ENCODE measurements around the gene PLEKHD1. TPM values are rescaled to one million over a fixed set of nuclear protein-coding genes. Genes with fewer than 3 reads are reported as not detected.

PLEKHD1 gene
- total RNA-seq, 1 donor from 2014 or later: 0.24 TPM

- ATAC-seq (ENCODE audit: low read depth): no peak
- POLR2A ChIA-PET: no interaction called here
- Mint-ChIP-seq H3K36me3 (ENCODE audit: low read depth) (no peaks in the 10 kb centered on the region), H3K27me3 (peaks cover 9% of the 10 kb centered on the region), H3K9me3 (no peaks in the 10 kb centered on the region), H3K4me3 (no peak overlapping the region), H3K4me1 (no peaks in the 10 kb centered on the region), H3K27ac (no peak overlapping the region)
- intact Hi-C loops (cut with micrococcal nuclease): no loop called here
- no peak for TF ChIP-seq CTCF (IDR thresholded peaks at IDR 0.05)
- CTCF ChIA-PET: no interaction called here
- DNase-seq: no peak
Measured at GRCh38 chr14:69529563-69529962, 45.0 kb downstream of the PLEKHD1 start.

- peaks cover 11% of the 10 kb centered on the region for H3K27me3 Mint-ChIP-seq
- ChIA-PET CTCF (no interaction called here), POLR2A (no interaction called here)
- ATAC-seq (ENCODE audit: low read depth) (no peak), DNase-seq (no peak)
- H3K27ac Mint-ChIP-seq: no peak overlapping the region
- no peak overlapping the region for H3K4me3 Mint-ChIP-seq
- H3K36me3 Mint-ChIP-seq (ENCODE audit: low read depth): no peaks in the 10 kb centered on the region
- H3K4me1 Mint-ChIP-seq: no peaks in the 10 kb centered on the region
- no peak for TF ChIP-seq CTCF (IDR thresholded peaks at IDR 0.05)
- intact Hi-C loops (cut with micrococcal nuclease): no loop called here
- H3K9me3 Mint-ChIP-seq: no peaks in the 10 kb centered on the region
Measured at GRCh38 chr14:69530095-69530494, 45.6 kb downstream of the PLEKHD1 start.

GRCh38 chr14:69531135-69531534 is 46.6 kb downstream of the PLEKHD1 start:
- Mint-ChIP-seq H3K27me3 (peaks cover 19% of the 10 kb centered on the region), H3K4me1 (no peaks in the 10 kb centered on the region), H3K27ac (no peak overlapping the region), H3K9me3 (no peaks in the 10 kb centered on the region), H3K36me3 (ENCODE audit: low read depth) (no peaks in the 10 kb centered on the region), H3K4me3 (no peak overlapping the region)
- intact Hi-C loops (cut with micrococcal nuclease): no loop called here
- CTCF ChIA-PET: no interaction called here
- POLR2A ChIA-PET: interaction anchor here (0.7 kb wide), 1 partner anchor 12 kb away, joined by 4 read pairs; no protein-coding TSS in a partner anchor
- TF ChIP-seq CTCF (IDR thresholded peaks at IDR 0.05): no peak
- ATAC-seq (ENCODE audit: low read depth): no peak
- DNase-seq: no peak

- CTCF ChIA-PET: no interaction called here
- Mint-ChIP-seq H3K9me3 (no peaks in the 10 kb centered on the region), H3K4me3 (no peak overlapping the region), H3K36me3 (ENCODE audit: low read depth) (no peaks in the 10 kb centered on the region), H3K4me1 (no peaks in the 10 kb centered on the region), H3K27ac (no peak overlapping the region), H3K27me3 (peaks cover 24% of the 10 kb centered on the region)
- TF ChIP-seq CTCF (IDR thresholded peaks at IDR 0.05): no peak
- intact Hi-C loops (cut with micrococcal nuclease): no loop called here
- POLR2A ChIA-PET: no interaction called here
- DNase-seq (no peak), ATAC-seq (ENCODE audit: low read depth) (no peak)
Measured at GRCh38 chr14:69532561-69533340, 48.2 kb downstream of the PLEKHD1 start.

- Mint-ChIP-seq H3K27ac (no peak overlapping the region), H3K27me3 (peaks cover 25% of the 10 kb centered on the region), H3K4me1 (no peaks in the 10 kb centered on the region), H3K36me3 (ENCODE audit: low read depth) (no peaks in the 10 kb centered on the region), H3K4me3 (no peak overlapping the region), H3K9me3 (no peaks in the 10 kb centered on the region)
- POLR2A ChIA-PET: no interaction called here
- no peak for ATAC-seq (ENCODE audit: low read depth)
- DNase-seq: no peak
- intact Hi-C loops (cut with micrococcal nuclease): no loop called here
- no peak for TF ChIP-seq CTCF (IDR thresholded peaks at IDR 0.05)
- CTCF ChIA-PET: no interaction called here
Measured at GRCh38 chr14:69535230-69535848, 50.8 kb downstream of the PLEKHD1 start.

Measured in activated B cell treated with CpG ODN at 0.5 μM for 24 hours (primary cell).